T-cell (primary cell): ENCODE data around the gene TMEM176A. TPM values are rescaled to one million over a fixed set of nuclear protein-coding genes. Genes with fewer than 3 reads are reported as not detected.

Experiments used
- ATAC-seq, 4 experiments: fragments of 200-7000 bp in 3 of 4; fragments of 150-1000 bp in 1 of 4; cut with Tn5 transposase; replicated peaks in 1 of 4; 1 replicate in 3 of 4; 2 replicates in 1 of 4; pipeline ENCODE4 v1.10.0; 2021; ENCODE audit warnings: moderate library complexity in 3 of 4, mild to moderate bottlenecking in 2 of 4, moderate number of reproducible peaks in 1 of 4
- CTCF ChIA-PET, 2 donors: fragments of 300-600 bp; sonication (Branson Sonifier 250); formaldehyde crosslinking; loops; one replicate each; lab custom pipeline; 2022; ENCODE audit warnings: antibody characterized with exemption in 2 of 2; lab: Charles Lee
- POLR2A ChIA-PET, 2 donors: fragments of 300-600 bp; sonication (Branson Sonifier 250); formaldehyde crosslinking; loops; one replicate each; lab custom pipeline; 2022; ENCODE audit warnings: antibody characterized with exemption in 2 of 2; lab: Charles Lee
- DNase-seq, 35 experiments: peaks; one replicate each; pipeline versions ENCODE4 v3.0.0 to v3.0.0-alpha.2; 2013 to 2023
- H3K27ac ChIP-seq: one replicate; pipeline ENCODE4 v1.5.1; 2013; ENCODE audit warnings: low read length
- H3K27me3 ChIP-seq, 2 experiments: replicated peaks in 1 of 2; 1 replicate in 1 of 2; 2 replicates in 1 of 2; pipeline versions ENCODE4 v1.6.1 to v1.7.0; 2013; ENCODE audit warnings: low read length in 1 of 2, mixed read lengths in 1 of 2; ENCODE audit not compliant: control insufficient read depth in 2 of 2, insufficient read depth in 2 of 2; ENCODE audit errors: extremely low read depth in 1 of 2
- H3K36me3 ChIP-seq, 2 donors: 1 replicate in 1 of 2; 2 replicates in 1 of 2; pipeline versions ENCODE4 v1.6.1 to v1.7.0; 2013; ENCODE audit warnings: low read length in 1 of 2; ENCODE audit not compliant: control insufficient read depth in 2 of 2, insufficient read depth in 1 of 2; ENCODE audit errors: extremely low read depth in 1 of 2
- H3K4me1 ChIP-seq, 2 experiments: 1 replicate in 1 of 2; 2 replicates in 1 of 2; pipeline versions ENCODE4 v1.6.1 to v1.7.0; 2013; ENCODE audit warnings: low read length in 2 of 2, mixed read lengths in 1 of 2; ENCODE audit not compliant: insufficient read depth in 2 of 2, control insufficient read depth in 1 of 2; ENCODE audit errors: extremely low read depth in 1 of 2
- H3K4me3 ChIP-seq, 2 donors: 1 replicate in 1 of 2; 2 replicates in 1 of 2; pipeline versions ENCODE4 v1.5.1 to v1.7.0; 2013; ENCODE audit warnings: mild to moderate bottlenecking in 2 of 2, low read length in 1 of 2, moderate library complexity in 1 of 2; ENCODE audit not compliant: control insufficient read depth in 1 of 2; ENCODE audit errors: extremely low read depth in 1 of 2
- H3K9me3 ChIP-seq: 2 replicates; pipeline ENCODE4 v1.7.0; 2013
- H3K27ac Mint-ChIP-seq, 2 donors: one replicate each; pipeline ENCODE4 v1.8.0; 2020 to 2021; ENCODE audit warnings: mild to moderate bottlenecking in 2 of 2, mixed read lengths in 2 of 2
- H3K27me3 Mint-ChIP-seq, 2 donors: one replicate each; pipeline ENCODE4 v1.8.0; 2021 to 2022; ENCODE audit warnings: mixed read lengths in 2 of 2
- H3K36me3 Mint-ChIP-seq: one replicate; pipeline ENCODE4 v1.8.0; 2021; ENCODE audit warnings: mixed read lengths
- H3K4me1 Mint-ChIP-seq, 3 donors: one replicate each; pipeline ENCODE4 v1.8.0; 2020 to 2022; ENCODE audit warnings: mixed read lengths in 3 of 3, mild to moderate bottlenecking in 1 of 3
- H3K4me3 Mint-ChIP-seq, 3 donors: one replicate each; pipeline ENCODE4 v1.8.0; 2020 to 2022; ENCODE audit warnings: mild to moderate bottlenecking in 3 of 3, mixed read lengths in 3 of 3, moderate library complexity in 3 of 3
- H3K9me3 Mint-ChIP-seq, 3 donors: one replicate each; pipeline ENCODE4 v1.8.0; 2020 to 2022; ENCODE audit warnings: mixed read lengths in 3 of 3
- WGBS: methylation state at CpG from one replicate; pipeline ENCODE4 v1.1.5; 2013; ENCODE audit warnings: missing lambda C conversion rate; ENCODE audit not compliant: insufficient coverage; 5-methylcytosine and 5-hydroxymethylcytosine counted together
- total RNA-seq, 35 experiments: library from RNA in 6 of 35; stranded (reverse) in 6 of 35; fragments of 120-200 nt in 1 of 35; gene quantifications; one replicate each; pipeline versions ENCODE4 v1.2.1 to v1.2.4 and lab custom pipeline; 2013 to 2026

The TMEM176A gene
- total RNA-seq, 5 donors from 2014 or later (not counting 1 experiment from before 2014, with no cell fraction given), result 0.43 to 0.79 (median 0.73) TPM; not detected in 2

- Mint-ChIP-seq H3K4me3 (no peak overlapping the region), H3K27ac (no peak overlapping the region), H3K4me1 (no peaks in the 10 kb centered on the region), H3K9me3 (no peaks in the 10 kb centered on the region), H3K36me3 (no peaks in the 10 kb centered on the region), H3K27me3 (peaks cover 11 to 17% of the 10 kb centered on the region in 2 donors)
- CTCF ChIA-PET, result interaction anchor here in 1 of 2 donors (0.7 kb wide), 1 partner anchor 432 kb away, joined by 6 read pairs; no protein-coding TSS in a partner anchor
- no peak for ATAC-seq
- POLR2A ChIA-PET, result no interaction called here
- peaks cover 0 to 11% of the 10 kb centered on the region in 2 experiments for H3K27me3 ChIP-seq
- 64% methylated on average over 7 of the region's 9 CpGs for WGBS
- no peaks in the 10 kb centered on the region for H3K9me3 ChIP-seq
- DNase-seq, result no peak
- H3K4me1 ChIP-seq, result no peaks in the 10 kb centered on the region
- no peaks in the 10 kb centered on the region for H3K36me3 ChIP-seq
- no peak overlapping the region for H3K27ac ChIP-seq
- no peak overlapping the region for H3K4me3 ChIP-seq
These were observed 16.3 kb upstream of the TMEM176A start for GRCh38 chr7:150784120-150784736.

GRCh38 chr7:150784954-150785353, 15.6 kb upstream of the TMEM176A start:
- Histone ChIP-seq H3K4me1 (no peaks in the 10 kb centered on the region), H3K36me3 (no peaks in the 10 kb centered on the region), H3K27me3 (peaks cover 0 to 11% of the 10 kb centered on the region in 2 experiments), H3K9me3 (no peaks in the 10 kb centered on the region), H3K4me3 (no peak overlapping the region), H3K27ac (no peak overlapping the region)
- WGBS, result no CpG with 5 or more reads among the region's 4 CpGs
- H3K4me1 Mint-ChIP-seq, result no peaks in the 10 kb centered on the region
- DNase-seq (no peak), ATAC-seq (no peak)
- ChIA-PET CTCF (no interaction called here), POLR2A (no interaction called here)
- H3K27me3 Mint-ChIP-seq, result peaks cover 11 to 17% of the 10 kb centered on the region in 2 donors
- no peak overlapping the region for H3K27ac Mint-ChIP-seq
- no peaks in the 10 kb centered on the region for H3K9me3 Mint-ChIP-seq
- no peaks in the 10 kb centered on the region for H3K36me3 Mint-ChIP-seq
- no peak overlapping the region for H3K4me3 Mint-ChIP-seq

- H3K27me3 Mint-ChIP-seq, result peaks cover 8 to 16% of the 10 kb centered on the region in 2 donors
- H3K4me1 Mint-ChIP-seq, result no peaks in the 10 kb centered on the region
- Histone ChIP-seq H3K27me3 (peaks cover 0 to 12% of the 10 kb centered on the region in 2 experiments), H3K9me3 (no peaks in the 10 kb centered on the region), H3K4me1 (no peaks in the 10 kb centered on the region), H3K36me3 (no peaks in the 10 kb centered on the region), H3K27ac (no peak overlapping the region), H3K4me3 (no peak overlapping the region)
- ChIA-PET POLR2A (no interaction called here), CTCF (interaction anchor here in 1 of 2 donors (0.6 to 0.9 kb wide), 3 partner anchors 16 to 411 kb away, joined by 3 to 5 read pairs (median 3); no protein-coding TSS in a partner anchor)
- no peak overlapping the region for H3K27ac Mint-ChIP-seq
- no peak for DNase-seq
- WGBS, result 51% methylated on average over 4 of the region's 10 CpGs
- no peaks in the 10 kb centered on the region for H3K9me3 Mint-ChIP-seq
- ATAC-seq, result no peak
- H3K4me3 Mint-ChIP-seq, result no peak overlapping the region
- no peaks in the 10 kb centered on the region for H3K36me3 Mint-ChIP-seq
These were observed 13.0 kb upstream of the TMEM176A start for GRCh38 chr7:150787321-150788281.

GRCh38 chr7:150788474-150789269, 11.9 kb upstream of the TMEM176A start:
- Histone ChIP-seq H3K36me3 (no peaks in the 10 kb centered on the region), H3K27ac (no peak overlapping the region), H3K9me3 (no peaks in the 10 kb centered on the region), H3K27me3 (peaks cover 0 to 13% of the 10 kb centered on the region in 2 experiments), H3K4me3 (no peak overlapping the region), H3K4me1 (no peaks in the 10 kb centered on the region)
- H3K36me3 Mint-ChIP-seq, result no peaks in the 10 kb centered on the region
- ChIA-PET CTCF (interaction anchor here in 1 of 2 donors (0.6 kb wide), 1 partner anchor 17 kb away, joined by 5 read pairs; no protein-coding TSS in a partner anchor), POLR2A (no interaction called here)
- no peaks in the 10 kb centered on the region for H3K4me1 Mint-ChIP-seq
- H3K9me3 Mint-ChIP-seq, result no peaks in the 10 kb centered on the region
- 94% methylated on average over 6 of the region's 9 CpGs for WGBS
- DNase-seq, result no peak
- peaks cover 8 to 16% of the 10 kb centered on the region in 2 donors for H3K27me3 Mint-ChIP-seq
- H3K27ac Mint-ChIP-seq, result no peak overlapping the region
- no peak overlapping the region for H3K4me3 Mint-ChIP-seq
- ATAC-seq, result no peak

GRCh38 chr7:150790416-150791075, 10.0 kb upstream of the TMEM176A start:
- Mint-ChIP-seq H3K9me3 (no peaks in the 10 kb centered on the region), H3K27me3 (peaks cover 8 to 15% of the 10 kb centered on the region in 2 donors), H3K4me3 (no peak overlapping the region), H3K4me1 (no peaks in the 10 kb centered on the region), H3K36me3 (no peaks in the 10 kb centered on the region), H3K27ac (no peak overlapping the region)
- DNase-seq (no peak), ATAC-seq (no peak)
- H3K27me3 ChIP-seq, result peaks cover 0 to 28% of the 10 kb centered on the region in 2 experiments
- WGBS, result 94% methylated on average over 6 of the region's 9 CpGs
- H3K36me3 ChIP-seq, result no peaks in the 10 kb centered on the region
- no peaks in the 10 kb centered on the region for H3K9me3 ChIP-seq
- CTCF ChIA-PET, result no interaction called here
- no peaks in the 10 kb centered on the region for H3K4me1 ChIP-seq
- POLR2A ChIA-PET, result no interaction called here
- no peak overlapping the region for H3K27ac ChIP-seq
- no peak overlapping the region for H3K4me3 ChIP-seq
